ENCODE measurements around the gene PSME1. TPM values are rescaled to one million over a fixed set of nuclear protein-coding genes. Genes with fewer than 3 reads are reported as not detected.

Gene PSME1
- total and polyA plus RNA-seq, 2 of the 4 experiments (the other 2 are of a cell fraction), result 42.8 to 106 TPM

GRCh38 chr14:24113801-24114531 lies 22.0 kb upstream of the PSME1 start (continued):
- TF ChIP-seq ELK1 (IDR thresholded peaks at IDR 0.05; ENCODE audit: borderline replicate concordance, low read depth, low read length) (no peak), SMC3 (IDR thresholded peaks at IDR 0.05; ENCODE audit: low read depth, low read length) (no peak), MAZ (IDR thresholded peaks at IDR 0.05; ENCODE audit: borderline replicate concordance, low read depth, low read length) (peak; percentile 100)

All from IMR-90 (cell line).